PC-9 (cell line): ENCODE data around the gene DST. TPM values are rescaled to one million over a fixed set of nuclear protein-coding genes. Genes with fewer than 3 reads are reported as not detected.

ENCODE experiments used
- BruUV-seq: library from RNA; stranded (reverse); fragments of 400-500 nt; replicated peaks from 2 replicates; lab custom pipeline; 2021; lab: Mats Ljungman, UMichigan
- CTCF ChIA-PET: fragments of 300-600 bp; sonication (Branson Sonifier 250); formaldehyde crosslinking; loops from one replicate; lab custom pipeline; 2022; ENCODE audit warnings: antibody characterized with exemption; lab: Charles Lee
- POLR2A ChIA-PET: fragments of 300-600 bp; sonication (Branson Sonifier 250); formaldehyde crosslinking; loops from one replicate; lab custom pipeline; 2022; ENCODE audit warnings: antibody characterized with exemption; ENCODE audit not compliant: unreplicated experiment; lab: Charles Lee
- DNase-seq, 2 experiments: peaks; one replicate each; pipeline versions ENCODE4 v3.0.0 to v3.0.0-alpha.2; 2015 to 2022; ENCODE audit warnings: mixed read lengths in 1 of 2
- H2AFZ ChIP-seq: fragments of 200-600 bp; sonication (generic); 2 replicates; pipeline ENCODE4 v1.8.1; 2017; ENCODE audit warnings: antibody characterized with exemption
- H3F3A ChIP-seq: fragments of 200-600 bp; sonication (generic); 2 replicates; pipeline ENCODE4 v1.8.1; 2017; ENCODE audit warnings: antibody characterized with exemption, mild to moderate bottlenecking, low read depth; ENCODE audit not compliant: insufficient read depth
- H3K27ac ChIP-seq: fragments of 200-600 bp; sonication (generic); 2 replicates; pipeline ENCODE4 v1.6.1; 2016; ENCODE audit warnings: mixed run types
- H3K27me3 ChIP-seq: fragments of 200-600 bp; sonication (generic); 2 replicates; pipeline ENCODE4 v1.6.1; 2016; ENCODE audit warnings: low read depth, mixed run types; ENCODE audit not compliant: insufficient read depth
- H3K36me3 ChIP-seq: fragments of 200-600 bp; sonication (generic); 2 replicates; pipeline ENCODE4 v1.6.1; 2016; ENCODE audit warnings: low read depth, mixed run types
- H3K4me1 ChIP-seq: fragments of 200-600 bp; sonication (generic); replicated peaks from 2 replicates; pipeline ENCODE4 v1.6.1; 2016; ENCODE audit warnings: mixed run types; ENCODE audit not compliant: insufficient read depth
- H3K4me2 ChIP-seq: fragments of 200-600 bp; sonication (generic); 2 replicates; pipeline ENCODE4 v1.6.1; 2017; ENCODE audit warnings: mixed run types
- H3K4me3 ChIP-seq: fragments of 200-600 bp; sonication (generic); 2 replicates; pipeline ENCODE4 v1.6.1; 2016; ENCODE audit warnings: mixed run types
- H3K79me2 ChIP-seq: fragments of 200-600 bp; sonication (generic); 2 replicates; pipeline ENCODE4 v1.6.1; 2017; ENCODE audit warnings: low read depth, mixed run types
- H3K9me2 ChIP-seq: fragments of 200-600 bp; sonication (generic); 2 replicates; pipeline ENCODE4 v1.8.1; 2017; ENCODE audit warnings: mild to moderate bottlenecking; ENCODE audit not compliant: insufficient read depth
- H3K9me3 ChIP-seq: fragments of 200-600 bp; sonication (generic); 2 replicates; pipeline ENCODE4 v1.8.1; 2016; ENCODE audit warnings: low read depth; ENCODE audit not compliant: insufficient read depth
- H4K20me1 ChIP-seq: fragments of 200-600 bp; sonication (generic); 2 replicates; pipeline ENCODE4 v1.8.1; 2017; ENCODE audit not compliant: insufficient read depth
- CTCF ChIP-seq: fragments of 200-600 bp; sonication (generic); conservative IDR thresholded peaks from 2 replicates; pipeline ENCODE4 v1.6.1; 2017; ENCODE audit warnings: mixed run types, antibody characterized with exemption, mild to moderate bottlenecking, moderate library complexity
- EZH2 ChIP-seq: fragments of 200-600 bp; sonication (generic); IDR thresholded peaks from 2 replicates; pipeline ENCODE4 v1.8.0; 2017; ENCODE audit warnings: antibody characterized with exemption, low read depth
- intact Hi-C: fragments of 100-400 bp; cut with micrococcal nuclease; formaldehyde crosslinking; loops from one replicate; pipeline ENCODE4 v1.10.0; 2022; ENCODE audit not compliant: unreplicated experiment
- total RNA-seq: library from RNA; stranded (reverse); gene quantifications from 2 replicates; pipeline ENCODE4 v1.2.3, GENCODE V29; 2021

The DST gene
- total RNA-seq, 1 experiment from 2014 or later: 217 TPM

DNA sequence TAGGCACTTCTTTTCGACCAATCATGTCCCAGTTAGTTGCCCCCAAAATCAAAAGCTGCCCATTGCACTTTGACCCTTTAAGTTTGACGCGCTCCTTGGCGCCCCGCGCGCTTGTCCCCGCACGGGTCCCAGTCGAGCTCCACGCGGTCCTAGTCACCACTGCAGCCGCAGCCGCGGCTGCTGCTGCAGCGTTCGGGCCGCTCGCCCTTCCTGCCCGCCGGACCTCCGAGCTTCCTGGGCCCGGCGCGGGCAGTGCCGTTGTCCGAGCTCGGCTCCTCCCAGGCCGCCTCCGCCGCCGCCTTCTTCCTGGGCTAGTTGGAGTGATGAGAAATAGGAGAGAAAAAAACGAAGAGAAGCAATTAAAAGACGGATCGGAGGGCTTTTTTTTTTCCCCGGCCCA is 209.6 kb downstream of the DST start:
- intact Hi-C loops: no loop called here
- Histone ChIP-seq H2AFZ (no peak overlapping the region), H3K79me2 (no peaks in the 10 kb centered on the region), H3K27ac (no peak overlapping the region), H3K9me3 (no peaks in the 10 kb centered on the region; the same call in 1 of the 2 replicates), H3K4me2 (no peak overlapping the region), H3K4me1 (no peaks in the 10 kb centered on the region), H3K27me3 (no peaks in the 10 kb centered on the region), H3K36me3 (no peaks in the 10 kb centered on the region), H4K20me1 (no peaks in the 10 kb centered on the region), H3K4me3 (no peak overlapping the region), H3K9me2 (no peaks in the 10 kb centered on the region), H3F3A (no peaks in the 10 kb centered on the region)
- POLR2A ChIA-PET: no interaction called here
- no TSS peak for BruUV-seq
- no peak for DNase-seq
- CTCF ChIA-PET: no interaction called here
- no peak for TF ChIP-seq CTCF
- no peak for TF ChIP-seq EZH2

- Histone ChIP-seq H3K9me2 (no peaks in the 10 kb centered on the region), H3F3A (no peaks in the 10 kb centered on the region), H3K4me2 (no peak overlapping the region), H3K36me3 (no peaks in the 10 kb centered on the region), H3K79me2 (no peaks in the 10 kb centered on the region), H2AFZ (no peak overlapping the region), H3K4me3 (no peak overlapping the region), H3K27ac (no peak overlapping the region), H3K27me3 (no peaks in the 10 kb centered on the region), H3K9me3 (no peaks in the 10 kb centered on the region; the same call in 1 of the 2 replicates), H3K4me1 (no peaks in the 10 kb centered on the region), H4K20me1 (no peaks in the 10 kb centered on the region)
- TF ChIP-seq CTCF: no peak
- no peak for TF ChIP-seq EZH2
- intact Hi-C loops: no loop called here
- POLR2A ChIA-PET: no interaction called here
- DNase-seq: no peak
- CTCF ChIA-PET: no interaction called here
- BruUV-seq: no TSS peak
Measured at GRCh38 chr6:56432194-56432593, 210.5 kb downstream of the DST start.

- H3K4me3 ChIP-seq: no peak overlapping the region
- DNase-seq: no peak
- H3K36me3 ChIP-seq: no peaks in the 10 kb centered on the region
- no peaks in the 10 kb centered on the region for H3K9me2 ChIP-seq
- TF ChIP-seq EZH2: no peak
- TF ChIP-seq CTCF: no peak
- no peaks in the 10 kb centered on the region for H3K4me1 ChIP-seq
- no peak overlapping the region for H3K27ac ChIP-seq
- POLR2A ChIA-PET: no interaction called here
- no TSS peak for BruUV-seq
- H3K27me3 ChIP-seq: no peaks in the 10 kb centered on the region
- CTCF ChIA-PET: no interaction called here
- H3K4me2 ChIP-seq: no peak overlapping the region
- H2AFZ ChIP-seq: no peak overlapping the region
- H3K9me3 ChIP-seq: no peaks in the 10 kb centered on the region
- no peaks in the 10 kb centered on the region for H4K20me1 ChIP-seq
- H3F3A ChIP-seq: no peaks in the 10 kb centered on the region
- intact Hi-C loops: no loop called here
- H3K79me2 ChIP-seq: no peaks in the 10 kb centered on the region
Measured at GRCh38 chr6:56430629-56431600, 211.8 kb downstream of the DST start.
